Smooth muscle cell of the umbilical artery (primary cell): ENCODE results near the gene PABPC1L. TPM values are rescaled to one million over a fixed set of nuclear protein-coding genes. Genes with fewer than 3 reads are reported as not detected.

Experiments
- total RNA-seq: library from RNA; depleted of rRNA; stranded (reverse); fragments of >200 nt; gene quantifications from 2 replicates; pipeline ENCODE4 v1.2.3, GENCODE V29; 2014

The PABPC1L gene
- total RNA-seq: 6.2 and 19.2 TPM in 2 replicates

DNA sequence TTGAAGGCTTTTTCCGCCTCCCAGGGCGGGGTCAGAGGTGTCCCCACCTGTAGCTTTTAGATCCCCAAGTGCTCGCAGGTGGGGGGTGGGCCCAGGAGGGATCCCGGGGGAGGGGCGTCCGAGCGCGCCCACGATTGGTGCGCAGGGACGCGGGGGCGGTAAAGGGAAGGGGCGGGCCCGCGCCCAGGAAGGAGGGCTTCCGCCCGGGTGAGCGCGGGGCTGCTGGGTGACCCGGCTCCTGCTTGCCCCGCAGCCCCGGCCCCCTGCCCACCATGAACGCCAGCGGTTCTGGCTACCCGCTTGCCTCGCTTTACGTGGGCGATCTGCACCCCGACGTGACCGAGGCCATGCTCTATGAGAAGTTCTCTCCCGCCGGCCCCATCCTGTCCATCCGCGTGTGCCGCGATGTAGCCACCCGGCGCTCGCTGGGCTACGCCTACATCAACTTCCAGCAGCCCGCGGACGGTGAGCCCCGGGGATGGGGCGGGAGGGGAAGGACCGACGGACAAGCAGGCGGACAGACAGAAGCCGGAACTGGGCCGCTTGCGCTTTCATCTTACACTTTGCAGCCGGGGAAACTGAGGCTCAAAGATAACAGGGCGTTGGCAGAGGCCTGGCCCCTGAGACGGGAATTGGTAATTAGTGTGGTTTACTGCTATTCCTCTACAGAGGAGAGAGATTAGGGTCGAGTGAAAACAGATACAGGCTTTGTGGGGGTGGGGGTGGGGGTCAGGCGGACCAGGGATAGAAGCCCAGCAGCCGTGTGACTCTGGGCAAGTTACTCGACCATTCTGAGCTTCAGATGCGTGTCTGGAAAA is at the start of gene PABPC1L:
PABPC1L (plus strand) TSS at position 189 of the 818 bp plus-strand sequence; CDS start at position 273, 84 bp downstream.

GRCh38 chr20:44885392-44886265 is 24.2 kb upstream of the PABPC1L start, which contains the start of gene YWHAB:
Gene YWHAB, plus strand, starts transcription at chr20:44885705. Its CDS starts 15,829 bp downstream, at chr20:44901534.

GRCh38 chr20:44960103-44960852 is 50.4 kb downstream of the PABPC1L start, which contains the start of gene TOMM34:
Gene TOMM34, minus strand, starts transcription at chr20:44960397. Its CDS starts 64 bp downstream, at chr20:44960333.

DNA sequence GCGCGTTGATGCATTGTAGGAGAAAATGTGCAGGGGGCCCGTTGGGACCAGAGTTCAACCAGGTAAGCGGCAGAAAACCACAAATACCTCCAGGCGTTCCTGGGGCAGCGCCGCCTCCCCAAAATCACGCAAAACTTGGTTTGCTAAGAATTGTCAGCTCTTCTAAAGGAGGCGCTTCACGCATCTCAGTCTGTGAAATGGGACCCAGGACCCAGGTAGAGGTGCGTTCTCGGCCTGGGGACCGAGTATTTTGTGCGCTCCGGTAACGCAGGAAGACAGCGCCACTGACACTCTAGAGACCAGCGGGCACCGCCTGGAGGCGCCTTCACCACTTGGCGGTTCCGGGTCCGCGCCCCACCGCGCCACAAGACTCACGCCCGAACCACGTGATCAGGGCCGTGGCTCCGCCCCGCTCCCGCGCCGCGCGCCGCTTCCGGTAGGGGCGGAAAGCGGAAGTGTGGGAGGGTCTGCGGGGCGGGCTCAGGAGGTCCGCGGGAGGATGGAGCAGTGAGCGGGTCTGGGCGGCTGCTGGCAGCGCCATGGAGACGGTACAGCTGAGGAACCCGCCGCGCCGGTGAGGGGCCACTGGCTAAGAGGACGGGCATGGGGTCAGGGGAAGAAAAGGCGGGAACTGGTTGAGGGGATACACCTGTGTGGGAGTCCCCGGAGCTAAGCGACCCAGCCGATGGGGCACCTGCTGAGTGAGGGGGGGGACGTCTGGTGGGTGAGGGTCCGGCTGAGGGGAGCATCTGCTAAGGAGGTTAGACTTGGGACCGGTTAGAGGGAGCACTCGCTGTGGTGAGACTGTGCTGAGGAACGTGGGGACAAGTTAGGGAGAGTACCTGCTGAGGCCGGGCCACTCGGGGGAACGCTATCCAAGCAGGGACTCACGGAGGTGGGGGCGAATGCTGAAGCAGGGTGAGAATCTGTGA is 56.4 kb downstream of the PABPC1L start, which contains the start of gene STK4:
STK4 (plus strand) TSS at position 483 of the 932 bp plus-strand sequence; CDS start at position 540, 57 bp downstream.

Other genes starting within 250 kb of the PABPC1L start
- gene CCN5, start 194.7 kb upstream of the PABPC1L start, total RNA-seq: 0.05 and 0.30 TPM in 2 replicates
- gene KCNK15, start 164.2 kb upstream of the PABPC1L start, total RNA-seq: 0.09 TPM in 1 of 2 replicates, not detected in the other
- gene RIMS4, start 99.5 kb upstream of the PABPC1L start, total RNA-seq: not detected in 2 replicates
- gene YWHAB, start 24.4 kb upstream of the PABPC1L start, total RNA-seq: 92.1 and 154 TPM in 2 replicates
- 12.5 and 42.6 TPM in 2 replicates for gene TOMM34, start 50.3 kb downstream of the PABPC1L start, total RNA-seq
- 27.9 and 60.2 TPM in 2 replicates for gene STK4, start 56.5 kb downstream of the PABPC1L start, total RNA-seq
- 0.59 and 1.9 TPM in 2 replicates for gene KCNS1, start 191.1 kb downstream of the PABPC1L start, total RNA-seq
- not detected in 2 replicates for gene WFDC5, start 205.1 kb downstream of the PABPC1L start, total RNA-seq
- gene WFDC12, start 214.4 kb downstream of the PABPC1L start, total RNA-seq: not detected in 2 replicates